ENCODE data around the gene ULBP3. TPM values are rescaled to one million over a fixed set of nuclear protein-coding genes. Genes with fewer than 3 reads are reported as not detected.
"Not testable (repeated sequence)": the region's sequence is repeated elsewhere in the genome, so short reads cannot be mapped to it uniquely, and the experiment has no call there.

ULBP3 gene
- total RNA-seq, 1 experiment from 2014 or later = 8.1 TPM

DNA sequence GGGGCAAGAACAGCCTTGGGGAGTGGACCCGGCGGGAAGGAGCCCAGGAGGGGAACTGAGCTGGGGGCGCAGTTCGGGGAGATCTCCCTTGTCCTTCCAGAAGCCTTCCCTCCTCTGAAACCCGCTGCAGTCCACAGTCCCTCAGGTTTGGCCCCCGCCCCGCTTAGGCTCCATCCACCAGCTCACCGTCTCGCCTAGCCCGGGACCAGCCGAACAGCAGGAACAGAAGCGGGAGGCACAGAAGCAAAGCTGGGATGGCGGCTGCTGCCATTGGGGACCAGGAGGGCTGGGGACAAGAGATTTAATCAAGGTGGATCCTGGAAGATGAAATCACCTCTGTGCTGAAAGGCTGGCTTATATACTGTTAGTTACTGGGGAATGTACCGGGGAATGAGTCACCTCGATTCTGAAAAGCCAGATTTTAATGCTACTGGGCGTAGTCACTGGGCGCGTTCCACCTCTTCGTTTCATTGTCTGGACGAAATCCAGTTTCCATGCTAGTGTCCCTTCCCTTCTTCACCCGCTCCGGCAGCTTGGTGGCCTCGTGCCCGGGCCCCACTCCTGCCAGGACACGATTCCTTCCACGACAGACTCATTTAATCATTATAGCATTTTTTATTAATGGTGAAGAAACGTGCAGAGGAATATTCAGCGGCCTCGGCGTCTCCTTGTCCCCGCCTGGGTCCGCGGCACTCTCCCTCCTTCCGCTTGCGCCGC lies 43.6 kb downstream of the ULBP3 start, which contains the start of gene RAET1L:
Gene RAET1L, minus strand, starts transcription at position 332 of the 717 bp plus-strand sequence. Its CDS starts 61 bp downstream, at position 271.
- CTCF ChIA-PET = no interaction called here
- TF ChIP-seq, protein P1, sequence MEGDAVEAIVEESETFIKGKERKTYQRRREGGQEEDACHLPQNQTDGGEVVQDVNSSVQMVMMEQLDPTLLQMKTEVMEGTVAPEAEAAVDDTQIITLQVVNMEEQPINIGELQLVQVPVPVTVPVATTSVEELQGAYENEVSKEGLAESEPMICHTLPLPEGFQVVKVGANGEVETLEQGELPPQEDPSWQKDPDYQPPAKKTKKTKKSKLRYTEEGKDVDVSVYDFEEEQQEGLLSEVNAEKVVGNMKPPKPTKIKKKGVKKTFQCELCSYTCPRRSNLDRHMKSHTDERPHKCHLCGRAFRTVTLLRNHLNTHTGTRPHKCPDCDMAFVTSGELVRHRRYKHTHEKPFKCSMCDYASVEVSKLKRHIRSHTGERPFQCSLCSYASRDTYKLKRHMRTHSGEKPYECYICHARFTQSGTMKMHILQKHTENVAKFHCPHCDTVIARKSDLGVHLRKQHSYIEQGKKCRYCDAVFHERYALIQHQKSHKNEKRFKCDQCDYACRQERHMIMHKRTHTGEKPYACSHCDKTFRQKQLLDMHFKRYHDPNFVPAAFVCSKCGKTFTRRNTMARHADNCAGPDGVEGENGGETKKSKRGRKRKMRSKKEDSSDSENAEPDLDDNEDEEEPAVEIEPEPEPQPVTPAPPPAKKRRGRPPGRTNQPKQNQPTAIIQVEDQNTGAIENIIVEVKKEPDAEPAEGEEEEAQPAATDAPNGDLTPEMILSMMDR (IDR thresholded peaks at IDR 0.05; ENCODE audit: insufficient read depth in 1 of 2, low read depth in 1 of 2, low read length in 1 of 2, severe bottlenecking in 1 of 2, unreplicated experiment in 1 of 2) = no peak
- no peaks in the 10 kb centered on the region for H3K27me3 ChIP-seq (replicated peaks; ENCODE audit: control insufficient read depth, insufficient read depth, low read length)
- Mint-ChIP-seq H3K4me3 (ENCODE audit: unreplicated experiment) (no peak within 1 kb of the TSS), H3K27ac (ENCODE audit: unreplicated experiment) (no peak within 1 kb of the TSS), H3K9me3 (ENCODE audit: unreplicated experiment) (no peaks in the 10 kb centered on the region), H3K27me3 (ENCODE audit: insufficient read depth, unreplicated experiment) (peaks cover 9% of the 10 kb centered on the region), H3K4me1 (ENCODE audit: low read depth, unreplicated experiment) (no peaks in the 10 kb centered on the region), H3K36me3 (ENCODE audit: insufficient read depth, unreplicated experiment) (no peaks in the 10 kb centered on the region)
- no peaks in the 10 kb centered on the region for H3K4me1 ChIP-seq
- intact Hi-C loops (cut with micrococcal nuclease; ENCODE audit: unreplicated experiment) = no loop called here
- POLR2A ChIA-PET = no interaction called here
- no TSS peak for BruUV-seq (replicated peaks)
- H3K36me3 ChIP-seq (ENCODE audit: control insufficient read depth, insufficient read depth, low read length) = no peaks in the 10 kb centered on the region
- DNase-seq = no peak
- H3K4me3 ChIP-seq (ENCODE audit: low read depth, low read length) = no peak within 1 kb of the TSS
- no peaks in the 10 kb centered on the region for H3K9me3 ChIP-seq

DNA sequence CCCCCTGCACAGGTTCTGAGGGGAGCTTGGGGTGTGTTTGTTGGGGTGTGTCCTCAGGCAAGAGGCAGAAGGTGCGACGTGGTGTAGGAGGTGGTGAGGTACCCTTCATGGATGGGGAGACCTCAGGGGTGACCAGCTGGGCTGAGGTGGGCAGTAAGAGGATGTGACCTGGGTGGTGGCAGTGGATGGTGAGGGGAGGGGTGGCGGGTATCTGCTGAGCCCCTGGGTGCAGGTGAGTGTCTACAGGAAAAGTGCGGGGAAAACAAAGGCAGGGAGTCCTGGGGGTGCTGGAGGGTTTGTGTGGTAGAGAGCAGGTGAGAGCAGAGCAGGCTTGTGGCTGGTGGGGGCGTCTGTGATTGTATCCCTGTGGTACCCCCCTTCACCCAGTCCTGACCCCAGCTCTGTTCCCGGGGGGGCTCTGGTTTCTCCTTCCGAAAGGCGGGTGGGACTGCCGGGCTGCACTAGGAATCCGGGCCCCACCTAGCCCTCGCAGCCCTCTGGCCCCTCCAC lies 44.2 kb downstream of the ULBP3 start:
- TF ChIP-seq, protein P1 (IDR thresholded peaks at IDR 0.05; ENCODE audit: insufficient read depth in 1 of 2, low read depth in 1 of 2, low read length in 1 of 2, severe bottlenecking in 1 of 2, unreplicated experiment in 1 of 2) = no peak
- no peaks in the 10 kb centered on the region for H3K27me3 ChIP-seq (replicated peaks; ENCODE audit: control insufficient read depth, insufficient read depth, low read length)
- intact Hi-C loops (cut with micrococcal nuclease; ENCODE audit: unreplicated experiment) = no loop called here
- H3K36me3 ChIP-seq (ENCODE audit: control insufficient read depth, insufficient read depth, low read length) = no peaks in the 10 kb centered on the region
- Mint-ChIP-seq H3K4me3 (ENCODE audit: unreplicated experiment) (no peak overlapping the region), H3K27me3 (ENCODE audit: insufficient read depth, unreplicated experiment) (peaks cover 9% of the 10 kb centered on the region), H3K36me3 (ENCODE audit: insufficient read depth, unreplicated experiment) (no peaks in the 10 kb centered on the region), H3K27ac (ENCODE audit: unreplicated experiment) (no peak overlapping the region), H3K4me1 (ENCODE audit: low read depth, unreplicated experiment) (no peaks in the 10 kb centered on the region), H3K9me3 (ENCODE audit: unreplicated experiment) (no peaks in the 10 kb centered on the region)
- H3K4me3 ChIP-seq (ENCODE audit: low read depth, low read length) = no peak overlapping the region
- no TSS peak for BruUV-seq (replicated peaks)
- ChIA-PET POLR2A (no interaction called here), CTCF (no interaction called here)
- no peaks in the 10 kb centered on the region for H3K4me1 ChIP-seq
- no peaks in the 10 kb centered on the region for H3K9me3 ChIP-seq
- no peak for DNase-seq

DNA sequence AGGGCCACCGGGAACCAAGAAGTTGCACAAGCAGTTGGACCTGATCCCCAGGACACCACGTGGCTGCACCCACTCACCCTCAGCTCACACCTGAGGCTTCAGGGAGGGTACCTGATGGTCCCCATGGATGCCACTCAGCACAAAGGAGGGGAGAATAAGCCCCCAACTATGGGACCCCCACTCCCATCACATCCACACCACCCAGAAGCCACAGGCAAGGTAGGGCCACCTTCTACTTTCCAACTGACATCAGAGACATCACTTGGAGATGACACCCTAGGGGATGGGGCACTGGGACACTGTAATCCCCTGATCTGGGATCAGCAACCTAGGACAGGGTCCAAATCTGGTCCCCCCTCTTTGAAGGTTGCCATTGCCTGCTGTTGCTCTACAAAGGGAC lies 44.9 kb downstream of the ULBP3 start:
- H3K27me3 ChIP-seq (replicated peaks; ENCODE audit: control insufficient read depth, insufficient read depth, low read length); H3K36me3 ChIP-seq (ENCODE audit: control insufficient read depth, insufficient read depth, low read length); H3K27ac Mint-ChIP-seq (ENCODE audit: unreplicated experiment); POLR2A ChIA-PET; H3K4me3 Mint-ChIP-seq (ENCODE audit: unreplicated experiment); H3K27me3 Mint-ChIP-seq (ENCODE audit: insufficient read depth, unreplicated experiment); CTCF ChIA-PET; BruUV-seq (replicated peaks); H3K4me1 ChIP-seq; DNase-seq; H3K4me1 Mint-ChIP-seq (ENCODE audit: low read depth, unreplicated experiment); H3K9me3 ChIP-seq; H3K36me3 Mint-ChIP-seq (ENCODE audit: insufficient read depth, unreplicated experiment); H3K4me3 ChIP-seq (ENCODE audit: low read depth, low read length); intact Hi-C loops (cut with micrococcal nuclease; ENCODE audit: unreplicated experiment); H3K9me3 Mint-ChIP-seq (ENCODE audit: unreplicated experiment): not testable (repeated sequence)

DNA sequence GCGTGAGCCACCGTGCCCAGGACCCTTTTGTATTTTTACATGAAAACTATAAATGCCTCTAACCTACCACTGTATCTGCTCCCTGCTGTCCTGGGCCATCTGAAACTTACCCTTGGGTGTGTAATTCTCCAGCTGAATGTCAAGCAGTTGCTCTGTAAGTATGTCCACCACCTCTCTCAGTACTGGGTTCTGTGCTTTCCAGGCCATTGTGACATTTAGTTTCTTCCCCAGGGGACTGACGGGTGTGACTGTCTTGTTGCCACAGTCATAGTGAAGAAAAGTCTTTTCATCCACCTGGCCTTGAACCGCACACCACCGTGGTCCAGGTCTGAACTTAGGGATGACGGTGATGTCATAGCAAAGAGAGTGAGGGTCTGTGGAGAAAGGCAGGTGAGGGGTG lies 47.1 kb downstream of the ULBP3 start:
- H3K27me3 ChIP-seq (replicated peaks; ENCODE audit: control insufficient read depth, insufficient read depth, low read length); H3K4me1 ChIP-seq; H3K4me3 Mint-ChIP-seq (ENCODE audit: unreplicated experiment); H3K4me3 ChIP-seq (ENCODE audit: low read depth, low read length); DNase-seq; intact Hi-C loops (cut with micrococcal nuclease; ENCODE audit: unreplicated experiment); POLR2A ChIA-PET; H3K27me3 Mint-ChIP-seq (ENCODE audit: insufficient read depth, unreplicated experiment); BruUV-seq (replicated peaks); H3K36me3 ChIP-seq (ENCODE audit: control insufficient read depth, insufficient read depth, low read length); H3K9me3 Mint-ChIP-seq (ENCODE audit: unreplicated experiment); H3K36me3 Mint-ChIP-seq (ENCODE audit: insufficient read depth, unreplicated experiment); H3K9me3 ChIP-seq; CTCF ChIA-PET; H3K4me1 Mint-ChIP-seq (ENCODE audit: low read depth, unreplicated experiment); H3K27ac Mint-ChIP-seq (ENCODE audit: unreplicated experiment): not testable (repeated sequence)

All from Caco-2 (cell line).